ENCODE results near the gene EML1.

Gene EML1

DNA sequence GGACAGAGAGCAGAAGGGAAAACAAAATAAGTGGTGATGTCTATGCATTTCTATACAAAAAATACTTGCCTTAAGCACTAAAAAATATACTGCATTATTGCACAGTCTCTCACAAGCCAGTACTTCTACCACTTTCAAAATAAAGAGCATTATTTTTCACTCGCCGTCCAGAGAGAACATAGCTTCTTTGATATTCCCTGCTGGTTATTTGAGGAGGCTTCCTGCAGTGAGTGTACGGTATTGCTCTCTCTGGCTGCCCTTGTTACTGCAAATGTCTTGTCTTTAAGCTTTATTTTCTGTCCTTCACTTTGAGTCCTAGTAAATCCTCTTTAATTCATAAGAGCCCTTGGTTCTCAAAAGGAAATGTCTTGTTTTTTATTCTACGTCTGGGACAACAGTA is 81.1 kb downstream of the EML1 start:
- no peak for DNase-seq

DNA sequence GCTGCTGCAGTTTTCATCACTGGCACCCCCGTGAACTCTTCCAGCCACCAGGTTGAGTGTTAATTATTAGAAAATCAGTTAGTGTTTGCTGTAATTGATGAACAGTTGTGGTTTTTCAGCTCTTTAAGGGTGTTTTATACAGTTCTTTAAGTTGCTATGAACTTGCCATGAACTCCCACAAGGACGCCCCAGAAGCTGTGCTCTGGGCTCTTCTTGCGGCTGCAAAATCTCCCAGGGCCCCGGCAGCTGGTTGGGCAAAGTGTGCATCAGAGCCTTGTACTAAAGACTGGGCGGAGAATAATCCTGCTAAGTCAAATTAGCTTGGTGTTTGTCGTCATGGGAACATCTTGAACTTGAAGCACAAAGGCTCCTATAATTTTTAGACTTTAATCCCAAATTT is 82.2 kb downstream of the EML1 start:
- DNase-seq: no peak

GRCh38 chr14:99875836-99876235 is 82.6 kb downstream of the EML1 start:
- DNase-seq: no peak

GRCh38 chr14:99876406-99876805 is 83.2 kb downstream of the EML1 start:
- no peak for DNase-seq

DNA sequence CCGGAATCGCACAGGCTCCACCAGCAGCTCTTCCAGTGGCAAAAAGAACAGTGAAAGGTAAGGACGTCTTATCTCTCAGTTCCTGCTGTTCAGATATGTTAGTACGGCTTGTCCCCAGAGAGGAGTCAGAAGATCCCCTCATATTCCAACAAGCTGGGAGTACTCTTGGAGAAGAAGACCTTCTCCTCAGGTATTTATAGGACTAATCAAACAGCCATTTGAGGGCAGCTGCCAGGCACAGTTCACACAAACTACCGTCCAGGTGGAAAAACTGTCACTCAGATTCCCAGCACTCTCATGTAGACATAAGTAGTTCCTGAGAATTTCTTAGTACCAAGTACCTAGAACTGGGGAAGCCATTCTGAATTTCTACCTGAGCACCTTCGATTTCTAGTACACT is 85.3 kb downstream of the EML1 start:
- no peak for DNase-seq

GRCh38 chr14:99879401-99880295 is 86.4 kb downstream of the EML1 start:
- DNase-seq: no peak

- no peak for DNase-seq
These were observed 87.6 kb downstream of the EML1 start for GRCh38 chr14:99880651-99881420.

GRCh38 chr14:99883866-99884650 is 90.8 kb downstream of the EML1 start:
- no peak for DNase-seq

DNA sequence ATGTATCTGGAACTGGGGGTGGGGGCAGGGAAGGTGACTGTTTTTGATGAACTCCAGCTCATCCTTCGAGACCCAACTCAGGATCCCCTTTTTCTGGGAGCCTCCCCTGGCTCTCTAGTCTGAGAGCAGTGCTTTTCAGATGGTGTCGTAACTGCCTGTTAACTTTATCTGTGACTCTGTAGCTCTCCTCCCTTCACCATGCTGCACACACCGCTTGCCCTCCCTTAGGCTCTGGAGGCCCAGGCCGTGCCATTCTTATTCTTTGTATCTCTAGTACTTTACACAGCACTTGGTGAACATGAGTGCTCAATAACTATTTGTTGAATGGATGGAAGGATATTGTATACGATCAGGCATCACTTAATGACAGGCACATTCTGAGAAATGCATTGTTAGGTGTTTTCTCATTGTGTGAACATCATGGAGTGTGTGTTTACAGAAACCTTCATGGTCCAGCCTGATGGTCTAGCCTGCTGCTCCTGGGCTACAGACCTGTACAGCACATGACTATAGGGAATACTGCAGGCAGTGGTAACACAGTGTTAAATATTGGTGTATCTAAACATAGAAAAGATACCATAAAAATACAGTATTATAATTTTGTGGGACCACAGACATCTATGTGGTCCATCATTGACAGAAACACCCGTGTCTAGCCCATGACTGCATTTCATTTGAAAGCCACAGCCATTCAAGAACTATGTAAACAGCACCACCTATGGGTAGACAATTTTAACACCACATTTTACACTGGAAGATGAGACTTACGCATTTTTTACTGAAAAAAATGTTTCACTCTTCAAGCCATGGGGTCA is 91.8 kb downstream of the EML1 start:
- DNase-seq: no peak

DNA sequence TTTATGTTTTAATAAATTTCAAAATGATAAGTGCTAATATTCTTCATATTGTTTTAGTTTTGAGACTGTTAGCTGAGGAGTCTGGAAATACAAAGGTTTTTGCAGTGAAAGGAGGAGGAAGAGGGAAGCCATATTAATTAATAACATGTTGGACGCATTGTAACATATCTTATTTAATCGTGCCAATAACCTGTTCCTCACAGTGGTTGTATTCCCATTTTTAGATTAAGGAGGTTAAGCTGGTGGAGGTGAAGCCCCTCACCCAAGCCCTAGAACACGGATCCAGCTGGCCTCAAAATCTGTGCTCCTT is 92.4 kb downstream of the EML1 start:
- DNase-seq: no peak

DNA sequence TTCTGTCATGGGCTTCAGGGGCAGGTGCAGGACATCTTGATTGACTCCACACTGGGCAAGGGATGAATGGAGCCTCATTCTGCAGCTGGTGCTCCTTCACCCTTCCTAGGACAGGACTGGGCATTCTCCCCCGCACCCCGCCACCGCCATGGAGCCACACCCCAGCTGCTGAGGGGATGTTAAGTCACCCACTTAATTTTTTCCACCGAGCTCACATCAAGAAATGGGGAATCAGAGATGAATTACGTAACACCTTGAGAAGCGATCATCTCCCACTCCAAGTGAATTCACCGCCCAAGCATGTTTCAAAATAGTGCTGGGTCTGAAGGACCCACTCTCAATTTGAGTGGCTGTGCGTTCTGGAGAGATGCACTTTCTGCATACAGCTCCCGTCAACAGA is 94.2 kb downstream of the EML1 start:
- DNase-seq: no peak

- no peak for DNase-seq
These were observed 94.9 kb downstream of the EML1 start for GRCh38 chr14:99888149-99888548.

GRCh38 chr14:99889268-99889667 is 96.1 kb downstream of the EML1 start:
- no peak for DNase-seq

GRCh38 chr14:99891266-99891665 is 98.1 kb downstream of the EML1 start:
- DNase-seq: no peak

GRCh38 chr14:99891900-99892299 is 98.7 kb downstream of the EML1 start:
- no peak for DNase-seq

DNA sequence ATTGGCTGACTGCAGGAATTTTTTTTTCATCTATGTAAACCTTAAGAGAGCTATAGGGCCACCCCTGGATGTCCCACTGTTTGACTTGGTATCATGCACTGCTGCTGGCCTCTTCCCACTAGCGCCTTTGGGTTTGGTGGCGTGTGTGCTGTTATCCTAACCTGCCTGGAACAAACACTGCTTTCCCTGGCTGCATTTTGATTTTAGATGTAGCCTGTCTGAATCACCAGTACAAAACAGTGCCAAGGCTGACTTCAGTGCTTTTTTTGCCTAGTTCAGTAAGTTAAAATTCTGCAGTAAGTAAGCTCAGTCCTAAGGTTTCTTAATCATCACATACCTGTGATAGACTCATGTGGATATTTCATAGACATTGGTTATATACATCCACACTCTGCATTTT is 99.2 kb downstream of the EML1 start:
- no peak for DNase-seq

GRCh38 chr14:99896361-99896760 is 103.1 kb downstream of the EML1 start:
- DNase-seq: no peak

GRCh38 chr14:99899578-99900178 is 106.5 kb downstream of the EML1 start:
- DNase-seq: no peak

GRCh38 chr14:99902925-99903324 is 109.7 kb downstream of the EML1 start:
- no peak for DNase-seq

- DNase-seq: no peak
These were observed 111.3 kb downstream of the EML1 start for GRCh38 chr14:99904506-99904905.

DNA sequence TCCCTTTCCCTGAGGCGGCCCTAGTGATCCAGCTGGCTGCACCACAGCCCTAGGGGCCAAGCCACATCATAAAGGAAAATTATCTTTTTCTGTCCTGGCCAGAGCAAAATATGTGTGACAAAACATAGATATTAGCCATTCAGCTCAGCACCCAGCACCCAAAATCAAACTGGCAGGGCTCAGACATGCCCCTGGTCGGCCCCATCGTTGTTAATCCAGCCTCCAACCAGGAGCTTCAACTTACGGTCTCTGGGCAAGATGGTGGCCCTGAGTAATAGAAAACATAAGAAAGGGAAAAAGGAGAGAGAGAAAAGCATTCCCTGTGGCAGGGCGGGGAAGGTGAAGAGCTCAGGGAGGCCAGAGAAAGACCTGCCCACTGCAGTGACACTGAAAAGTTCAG is 111.9 kb downstream of the EML1 start:
- no peak for DNase-seq
